Gastrocnemius medialis (tissue), 4 donors: Measurements from ENCODE around the gene ACP2. TPM values are rescaled to one million over a fixed set of nuclear protein-coding genes. Genes with fewer than 3 reads are reported as not detected.

Experiments used
- ATAC-seq, 2 donors: fragments of 150-250 bp; one replicate each; pipeline ENCODE4 v1.9.1; 2016
- DNase-seq, 2 donors: peaks; one replicate each; pipeline ENCODE4 v3.0.0-alpha.2; 2019
- H3K27ac ChIP-seq, 4 donors: fragments of 200-600 bp; sonication (generic); 1 replicate in 1 of 4; 2 replicates in 3 of 4; pipeline ENCODE4 v1.5.1; 2016 to 2018; ENCODE audit warnings: mild to moderate bottlenecking in 2 of 4, moderate library complexity in 1 of 4
- H3K27me3 ChIP-seq, 3 donors: fragments of 200-600 bp; sonication (generic) in 2 of 3; 1 replicate in 1 of 3; 2 replicates in 2 of 3; pipeline versions ENCODE4 v1.5.1 to v1.6.0; 2016 to 2019; ENCODE audit warnings: mild to moderate bottlenecking in 1 of 3, moderate library complexity in 1 of 3
- H3K36me3 ChIP-seq, 2 donors: fragments of 200-600 bp; sonication (generic) in 1 of 2; one replicate each; pipeline ENCODE4 v1.5.1; 2017 to 2018
- H3K4me1 ChIP-seq, 2 donors: fragments of 200-600 bp; sonication (generic) in 1 of 2; one replicate each; pipeline ENCODE4 v1.5.1; 2016 to 2017; ENCODE audit warnings: mild to moderate bottlenecking in 2 of 2
- H3K4me3 ChIP-seq, 4 donors: fragments of 200-600 bp; sonication (generic) in 3 of 4; 1 replicate in 1 of 4; 2 replicates in 3 of 4; pipeline ENCODE4 v1.5.1; 2016 to 2019; ENCODE audit warnings: mild to moderate bottlenecking in 2 of 4
- H3K9me3 ChIP-seq, 3 donors: fragments of 200-600 bp; sonication (generic) in 2 of 3; 1 replicate in 1 of 3; 2 replicates in 2 of 3; pipeline ENCODE4 v1.5.1; 2016 to 2019
- POLR2A ChIP-seq, 2 donors: fragments of 450-650 bp; IDR thresholded peaks; one replicate each; pipeline ENCODE4 v1.6.1; 2017; ENCODE audit warnings: antibody characterized with exemption in 2 of 2, mild to moderate bottlenecking in 2 of 2, moderate library complexity in 2 of 2
- in situ Hi-C, 4 donors: fragments of 200-750 bp; cut with MboI; loops; one replicate each; pipeline versions ENCODE4 v1.15.0 to v1.8.0; 2017; ENCODE audit warnings: low sequenced_read_pairs in 4 of 4
- intact Hi-C: fragments of 100-400 bp; cut with DNase I; formaldehyde crosslinking; loops from one replicate; pipeline ENCODE4 v1.15.1; 2023; ENCODE audit warnings: low total_unique reads
- total RNA-seq, 4 donors: library from RNA; depleted of rRNA; stranded (reverse); fragments of >200 nt; gene quantifications; one replicate each; pipeline versions ENCODE4 v1.1.0 to v1.2.3, GENCODE V29; 2016
- TF ChIP-seq, protein P1 (sequence below), 5 experiments: fragments of 450-650 bp in 3 of 5; fragments of 200-600 bp in 2 of 5; sonication (generic) in 2 of 5; IDR thresholded peaks in 4 of 5; conservative IDR thresholded peaks in 1 of 5; 1 replicate in 4 of 5; 2 replicates in 1 of 5; pipeline ENCODE4 v1.5.1; 2016 to 2019; ENCODE audit warnings: antibody characterized with exemption in 5 of 5, mild to moderate bottlenecking in 3 of 5, moderate library complexity in 3 of 5

Gene ACP2
- total RNA-seq, 4 donors from 2014 or later: 12.4 to 36.2 (median 27.9) TPM

DNA sequence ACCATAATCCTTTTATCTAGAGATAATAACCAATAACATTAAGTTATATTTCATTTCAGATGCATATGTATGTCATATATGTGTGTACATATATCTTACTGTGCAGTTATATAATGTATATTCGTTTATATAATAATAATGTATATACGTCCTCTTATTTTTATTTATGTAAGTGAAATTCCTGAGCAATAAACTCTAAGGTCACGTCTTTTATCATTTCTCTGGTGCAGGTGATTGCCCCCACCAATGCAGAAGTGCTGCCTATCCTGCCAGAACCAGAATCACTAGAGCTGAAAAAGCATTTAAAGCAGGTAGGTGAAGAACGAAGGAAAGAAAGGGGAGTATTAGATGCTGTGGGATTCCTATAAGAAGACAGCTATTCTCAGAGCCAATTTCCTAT is 30.2 kb upstream of the ACP2 start:
- TF ChIP-seq POLR2A (IDR thresholded peaks at IDR 0.05): no peak
- TF ChIP-seq, protein P1, sequence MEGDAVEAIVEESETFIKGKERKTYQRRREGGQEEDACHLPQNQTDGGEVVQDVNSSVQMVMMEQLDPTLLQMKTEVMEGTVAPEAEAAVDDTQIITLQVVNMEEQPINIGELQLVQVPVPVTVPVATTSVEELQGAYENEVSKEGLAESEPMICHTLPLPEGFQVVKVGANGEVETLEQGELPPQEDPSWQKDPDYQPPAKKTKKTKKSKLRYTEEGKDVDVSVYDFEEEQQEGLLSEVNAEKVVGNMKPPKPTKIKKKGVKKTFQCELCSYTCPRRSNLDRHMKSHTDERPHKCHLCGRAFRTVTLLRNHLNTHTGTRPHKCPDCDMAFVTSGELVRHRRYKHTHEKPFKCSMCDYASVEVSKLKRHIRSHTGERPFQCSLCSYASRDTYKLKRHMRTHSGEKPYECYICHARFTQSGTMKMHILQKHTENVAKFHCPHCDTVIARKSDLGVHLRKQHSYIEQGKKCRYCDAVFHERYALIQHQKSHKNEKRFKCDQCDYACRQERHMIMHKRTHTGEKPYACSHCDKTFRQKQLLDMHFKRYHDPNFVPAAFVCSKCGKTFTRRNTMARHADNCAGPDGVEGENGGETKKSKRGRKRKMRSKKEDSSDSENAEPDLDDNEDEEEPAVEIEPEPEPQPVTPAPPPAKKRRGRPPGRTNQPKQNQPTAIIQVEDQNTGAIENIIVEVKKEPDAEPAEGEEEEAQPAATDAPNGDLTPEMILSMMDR (IDR thresholded peaks at IDR 0.05 in 4 of 5, conservative IDR thresholded peaks at IDR 0.05 in 1 of 5): no peak
- H3K27ac ChIP-seq: peak overlapping the region in 3 of 4 donors; percentile 73 to 90 (median 76)
- DNase-seq (no peak), ATAC-seq (no peak)
- H3K27me3 ChIP-seq: no peaks in the 10 kb centered on the region
- H3K36me3 ChIP-seq: peaks cover 7 to 87% of the 10 kb centered on the region in 2 donors
- H3K4me1 ChIP-seq: peaks cover 0 to 27% of the 10 kb centered on the region in 2 donors
- in situ Hi-C loops (no loop called here), intact Hi-C loops (no loop called here)
- H3K9me3 ChIP-seq: no peaks in the 10 kb centered on the region
- no peak overlapping the region for H3K4me3 ChIP-seq

DNA sequence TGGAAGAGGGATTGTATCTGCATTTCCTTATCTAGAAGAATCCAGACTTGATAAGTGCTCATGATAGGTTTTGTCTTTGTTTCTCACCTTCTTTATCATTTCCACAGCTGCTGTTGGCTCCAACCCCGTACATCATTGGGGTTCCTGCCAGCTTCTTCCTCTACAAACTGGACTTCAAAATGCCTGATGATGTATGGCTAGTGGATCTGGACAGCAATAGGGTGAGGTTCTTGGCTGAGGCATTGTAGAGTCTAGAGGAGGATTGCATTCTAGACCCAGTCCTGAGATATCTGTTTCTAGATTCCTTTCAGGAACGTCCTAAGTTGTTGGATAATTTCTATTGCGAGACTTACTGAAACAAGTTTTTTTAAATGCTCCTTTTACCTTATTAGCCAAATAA is 29.4 kb upstream of the ACP2 start:
- intact Hi-C loops: no loop called here
- H3K9me3 ChIP-seq: no peaks in the 10 kb centered on the region
- H3K4me3 ChIP-seq: no peak overlapping the region
- peaks cover 4 to 80% of the 10 kb centered on the region in 2 donors for H3K36me3 ChIP-seq
- H3K27ac ChIP-seq: peak overlapping the region in 3 of 4 donors; percentile 5 to 35 (median 19)
- TF ChIP-seq POLR2A (IDR thresholded peaks at IDR 0.05): no peak
- TF ChIP-seq, protein P1 (IDR thresholded peaks at IDR 0.05 in 4 of 5, conservative IDR thresholded peaks at IDR 0.05 in 1 of 5): no peak
- no peaks in the 10 kb centered on the region for H3K27me3 ChIP-seq
- peaks cover 4 to 34% of the 10 kb centered on the region in 2 donors for H3K4me1 ChIP-seq
- DNase-seq: no peak
- no peak for ATAC-seq
- in situ Hi-C loops: no loop called here

DNA sequence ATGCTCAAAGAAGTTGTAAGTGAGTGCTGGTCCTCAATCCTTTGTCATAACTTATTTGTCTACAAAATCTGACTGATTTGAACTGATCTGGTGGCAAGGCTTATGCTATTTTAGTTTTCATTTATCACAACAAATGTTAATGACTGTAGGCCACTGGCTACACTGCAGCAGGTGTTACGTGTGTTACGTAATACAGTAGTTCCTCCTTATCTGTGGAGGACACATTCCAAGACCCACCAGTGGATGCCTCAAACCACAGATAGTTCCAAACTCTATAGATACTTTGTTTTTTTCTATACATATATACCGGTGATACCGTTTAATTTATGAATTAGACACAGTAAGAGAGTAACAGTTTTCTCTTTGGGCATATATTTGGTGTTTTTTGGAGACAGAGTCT is 28.3 kb upstream of the ACP2 start:
- H3K36me3 ChIP-seq: peaks cover 4 to 68% of the 10 kb centered on the region in 2 donors
- no peak for ATAC-seq
- H3K9me3 ChIP-seq: no peaks in the 10 kb centered on the region
- TF ChIP-seq, protein P1 (IDR thresholded peaks at IDR 0.05 in 4 of 5, conservative IDR thresholded peaks at IDR 0.05 in 1 of 5): no peak
- no peak for TF ChIP-seq POLR2A (IDR thresholded peaks at IDR 0.05)
- intact Hi-C loops (no loop called here), in situ Hi-C loops (no loop called here)
- no peak for DNase-seq
- H3K27me3 ChIP-seq: no peaks in the 10 kb centered on the region
- H3K27ac ChIP-seq: peak overlapping the region in 2 of 4 donors; percentile 5 to 19
- peaks cover 15 to 45% of the 10 kb centered on the region in 2 donors for H3K4me1 ChIP-seq
- no peak overlapping the region for H3K4me3 ChIP-seq

DNA sequence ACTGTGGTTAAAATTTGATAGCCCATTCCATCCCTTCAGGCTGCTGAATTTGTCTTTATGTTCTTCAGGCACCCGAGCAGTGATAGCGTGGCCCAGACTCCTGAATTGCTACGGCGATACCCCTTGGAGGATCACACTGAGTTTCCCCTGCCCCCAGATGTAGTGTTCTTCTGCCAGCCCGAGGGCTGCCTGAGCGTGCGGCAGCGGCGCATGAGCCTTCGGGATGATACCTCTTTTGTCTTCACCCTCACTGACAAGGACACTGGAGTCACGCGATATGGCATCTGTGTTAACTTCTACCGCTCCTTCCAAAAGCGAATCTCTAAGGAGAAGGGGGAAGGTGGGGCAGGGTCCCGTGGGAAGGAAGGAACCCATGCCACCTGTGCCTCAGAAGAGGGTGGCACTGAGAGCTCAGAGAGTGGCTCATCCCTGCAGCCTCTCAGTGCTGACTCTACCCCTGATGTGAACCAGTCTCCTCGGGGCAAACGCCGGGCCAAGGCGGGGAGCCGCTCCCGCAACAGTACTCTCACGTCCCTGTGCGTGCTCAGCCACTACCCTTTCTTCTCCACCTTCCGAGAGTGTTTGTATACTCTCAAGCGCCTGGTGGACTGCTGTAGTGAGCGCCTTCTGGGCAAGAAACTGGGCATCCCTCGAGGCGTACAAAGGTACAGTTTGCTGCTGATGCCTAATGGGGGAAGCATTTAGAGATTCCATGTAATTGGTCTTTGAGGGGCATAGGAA is 26.1 kb upstream of the ACP2 start:
- intact Hi-C loops (no loop called here), in situ Hi-C loops (no loop called here)
- Histone ChIP-seq H3K4me1 (peaks cover 32 to 44% of the 10 kb centered on the region in 2 donors), H3K27me3 (no peaks in the 10 kb centered on the region), H3K36me3 (peaks cover 4 to 54% of the 10 kb centered on the region in 2 donors), H3K4me3 (no peak overlapping the region), H3K9me3 (no peaks in the 10 kb centered on the region), H3K27ac (peak overlapping the region in 2 of 4 donors; percentile 98)
- ATAC-seq (no peak), DNase-seq (no peak)
- TF ChIP-seq, protein P1 (IDR thresholded peaks at IDR 0.05 in 4 of 5, conservative IDR thresholded peaks at IDR 0.05 in 1 of 5): no peak
- no peak for TF ChIP-seq POLR2A (IDR thresholded peaks at IDR 0.05)
